Vagina (tissue), 2 donors: ENCODE measurements around the gene HOXB3.

ENCODE experiments used
- POLR2A ChIP-seq, 2 donors: fragments of 450-650 bp; IDR thresholded peaks; one replicate each; pipeline ENCODE4 v1.6.1; 2017; ENCODE audit warnings: antibody characterized with exemption in 2 of 2, mild to moderate bottlenecking in 2 of 2, moderate library complexity in 2 of 2
- POLR2AphosphoS5 ChIP-seq, 2 donors: sonication (generic); formaldehyde crosslinking; IDR thresholded peaks; one replicate each; pipeline ENCODE4 v1.9.0; 2017; ENCODE audit warnings: antibody characterized with exemption in 2 of 2, mild to moderate bottlenecking in 2 of 2, low read depth in 1 of 2; ENCODE audit not compliant: insufficient read depth in 1 of 2
- TF ChIP-seq, protein P1 (sequence below), 3 experiments: fragments of 450-650 bp in 2 of 3; fragments of 200-600 bp in 1 of 3; sonication (generic) in 1 of 3; IDR thresholded peaks; one replicate each; pipeline ENCODE4 v1.5.1; 2017 to 2019; ENCODE audit warnings: antibody characterized with exemption in 3 of 3, mild to moderate bottlenecking in 2 of 3, moderate library complexity in 2 of 3

DNA sequence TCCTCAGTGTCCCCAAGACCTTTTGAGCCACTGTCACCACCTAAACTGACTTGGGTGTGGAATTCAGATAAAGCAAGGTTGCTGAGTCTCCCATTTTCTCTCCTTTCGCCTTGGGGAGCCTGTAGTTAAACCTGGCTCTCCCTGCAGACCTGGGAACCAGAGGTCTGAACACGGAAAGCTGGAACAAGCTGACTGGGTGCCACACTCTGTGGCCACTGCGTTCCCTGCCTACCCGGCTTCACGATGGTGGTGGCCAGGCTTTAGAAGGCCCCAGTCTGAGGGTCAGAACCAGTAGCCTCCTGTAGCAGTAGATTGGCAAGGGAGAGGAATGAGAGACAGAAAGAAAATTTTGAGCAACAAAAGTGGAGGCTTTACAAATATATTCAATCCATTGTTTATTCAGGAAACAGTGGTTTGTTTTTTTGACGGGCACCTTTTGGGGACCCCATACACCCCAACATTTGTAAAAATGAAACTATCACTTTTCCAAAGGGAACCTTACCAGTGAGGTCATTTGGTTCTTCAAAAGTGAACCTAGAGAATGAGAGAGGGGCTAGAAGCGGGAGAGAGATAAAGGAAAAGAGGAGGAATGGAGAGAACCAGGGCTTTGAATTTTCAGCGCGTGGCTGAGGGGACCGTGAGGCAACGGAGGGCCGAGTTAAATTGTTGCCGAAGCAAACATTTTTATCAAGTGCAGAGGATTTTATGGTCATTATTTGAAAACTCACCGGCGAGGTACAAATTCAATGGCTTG lies 26.9 kb upstream of the HOXB3 start:
- TF ChIP-seq POLR2A (IDR thresholded peaks at IDR 0.05) (no peak), POLR2AphosphoS5 (IDR thresholded peaks at IDR 0.05; ENCODE audit: insufficient read depth in 1 of 2, low read depth in 1 of 2) (no peak)
- TF ChIP-seq, protein P1, sequence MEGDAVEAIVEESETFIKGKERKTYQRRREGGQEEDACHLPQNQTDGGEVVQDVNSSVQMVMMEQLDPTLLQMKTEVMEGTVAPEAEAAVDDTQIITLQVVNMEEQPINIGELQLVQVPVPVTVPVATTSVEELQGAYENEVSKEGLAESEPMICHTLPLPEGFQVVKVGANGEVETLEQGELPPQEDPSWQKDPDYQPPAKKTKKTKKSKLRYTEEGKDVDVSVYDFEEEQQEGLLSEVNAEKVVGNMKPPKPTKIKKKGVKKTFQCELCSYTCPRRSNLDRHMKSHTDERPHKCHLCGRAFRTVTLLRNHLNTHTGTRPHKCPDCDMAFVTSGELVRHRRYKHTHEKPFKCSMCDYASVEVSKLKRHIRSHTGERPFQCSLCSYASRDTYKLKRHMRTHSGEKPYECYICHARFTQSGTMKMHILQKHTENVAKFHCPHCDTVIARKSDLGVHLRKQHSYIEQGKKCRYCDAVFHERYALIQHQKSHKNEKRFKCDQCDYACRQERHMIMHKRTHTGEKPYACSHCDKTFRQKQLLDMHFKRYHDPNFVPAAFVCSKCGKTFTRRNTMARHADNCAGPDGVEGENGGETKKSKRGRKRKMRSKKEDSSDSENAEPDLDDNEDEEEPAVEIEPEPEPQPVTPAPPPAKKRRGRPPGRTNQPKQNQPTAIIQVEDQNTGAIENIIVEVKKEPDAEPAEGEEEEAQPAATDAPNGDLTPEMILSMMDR (IDR thresholded peaks at IDR 0.05), result no peak
